GM19351 (cell line): ENCODE results near the gene ARHGEF11.

ENCODE experiments used
- ATAC-seq: cut with Tn5 transposase; IDR thresholded peaks from one replicate; pipeline ENCODE4 v1.9.1; 2021; ENCODE audit warnings: mild to moderate bottlenecking, moderate library complexity; ENCODE audit not compliant: unreplicated experiment

The ARHGEF11 gene

DNA sequence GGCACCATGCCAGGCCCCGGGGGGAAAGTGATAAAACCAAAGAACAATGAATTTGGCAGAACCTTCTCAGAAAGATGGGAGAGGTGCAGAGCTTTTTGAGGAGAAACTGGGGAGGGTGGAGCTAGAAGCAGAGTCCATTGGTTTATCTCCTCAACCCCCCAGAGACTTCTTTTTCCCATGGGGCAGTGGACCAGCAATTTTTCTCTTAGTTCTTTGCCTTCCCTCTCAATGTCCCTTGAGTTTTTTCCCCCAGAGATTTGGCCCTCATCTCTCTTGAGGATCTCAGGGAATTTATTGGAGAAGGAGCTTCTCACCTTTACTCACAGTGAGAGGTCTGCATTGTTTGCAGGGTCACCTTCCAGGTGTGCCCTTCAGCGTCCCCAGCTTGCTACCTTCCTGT lies 5.3 kb upstream of the ARHGEF11 start:
- ATAC-seq: no peak

- ATAC-seq: no peak
These were observed 1.5 kb upstream of the ARHGEF11 start for GRCh38 chr1:157047062-157047410.

DNA sequence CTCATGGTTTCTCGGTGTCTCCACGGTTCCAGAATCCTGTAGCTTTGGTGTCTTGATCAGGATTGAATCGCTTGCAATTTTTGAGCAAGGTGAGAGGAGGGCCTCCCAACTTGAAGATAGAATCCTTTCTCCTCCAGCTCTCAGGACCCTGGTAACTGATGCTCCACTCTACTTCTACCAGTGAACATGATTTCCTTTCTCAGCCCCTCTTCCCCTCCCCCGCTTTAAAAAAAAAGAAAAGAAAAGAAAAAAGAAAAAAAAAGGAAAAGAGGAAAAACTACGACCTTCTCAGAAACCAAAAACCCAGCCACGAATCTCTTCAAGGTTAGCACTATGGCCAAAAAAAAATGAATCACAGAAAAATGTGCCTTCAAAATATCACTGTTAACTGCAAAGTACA lies 1.2 kb downstream of the ARHGEF11 start:
- no peak for ATAC-seq

GRCh38 chr1:157043685-157044084 lies 1.9 kb downstream of the ARHGEF11 start:
- no peak for ATAC-seq

GRCh38 chr1:157042846-157043245 lies 2.7 kb downstream of the ARHGEF11 start:
- no peak for ATAC-seq

- ATAC-seq: no peak
These were observed 4.7 kb downstream of the ARHGEF11 start for GRCh38 chr1:157040802-157041201.

DNA sequence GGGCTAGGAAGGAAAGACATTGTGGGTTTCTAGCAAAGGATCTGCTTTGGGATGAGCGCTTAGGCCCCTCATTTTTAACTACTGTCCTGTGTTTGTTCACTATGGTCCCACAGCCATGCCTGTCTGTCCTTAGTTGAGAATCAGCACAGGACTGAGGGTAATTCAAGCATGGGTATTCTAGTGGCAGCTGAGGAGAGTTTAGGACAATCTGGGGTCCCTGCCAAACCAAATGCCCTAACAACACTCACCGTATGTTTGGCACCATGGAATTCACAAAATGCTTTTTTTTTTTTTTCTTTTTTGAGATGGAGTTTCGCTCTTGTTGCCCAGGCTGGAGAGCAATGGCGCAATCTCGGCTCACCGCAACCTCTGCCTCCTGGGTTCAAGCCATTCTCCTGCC lies 10.4 kb downstream of the ARHGEF11 start:
- no peak for ATAC-seq

- no peak for ATAC-seq
These were observed 11.3 kb downstream of the ARHGEF11 start for GRCh38 chr1:157034137-157034800.

GRCh38 chr1:157033357-157033876 lies 12.1 kb downstream of the ARHGEF11 start:
- no peak for ATAC-seq

- ATAC-seq: no peak
These were observed 13.2 kb downstream of the ARHGEF11 start for GRCh38 chr1:157032303-157032702.

DNA sequence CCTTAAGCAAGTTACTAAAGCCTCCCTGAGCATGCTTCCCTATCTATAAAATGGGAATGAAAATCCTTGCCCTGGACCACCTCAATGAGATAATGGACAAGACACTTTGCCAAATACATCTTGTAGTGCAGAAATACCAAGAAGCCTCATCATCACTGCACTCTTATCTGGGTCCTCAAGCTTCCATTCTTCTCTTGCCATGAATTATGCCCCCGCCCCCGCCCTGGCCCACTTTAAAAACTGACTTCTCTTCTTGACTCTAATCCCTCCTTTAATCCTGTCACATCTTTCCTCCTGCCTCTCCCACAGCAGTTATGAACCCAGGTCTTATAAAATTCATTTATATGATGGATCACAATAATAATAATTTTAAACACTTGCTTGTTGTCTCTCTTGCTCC lies 14.8 kb downstream of the ARHGEF11 start:
- ATAC-seq: no peak

DNA sequence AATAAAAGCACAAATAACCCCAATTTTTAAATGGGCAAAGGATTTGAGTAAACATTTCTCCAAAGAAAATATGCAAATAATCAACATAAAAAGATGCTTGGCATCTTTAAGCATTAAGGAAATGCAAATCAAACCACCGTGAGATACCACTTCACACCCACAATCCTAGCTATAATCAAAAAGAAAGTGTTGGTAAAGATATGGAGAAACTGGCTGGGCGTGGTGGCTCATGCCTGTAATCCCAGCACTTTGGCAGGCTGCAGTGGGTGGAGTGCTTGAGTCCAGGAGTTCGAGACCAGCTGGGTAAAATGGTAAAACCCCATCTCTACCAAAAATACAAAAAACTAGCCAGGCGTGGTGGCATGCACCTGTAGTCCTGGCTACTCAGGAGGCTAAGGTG lies 16.9 kb downstream of the ARHGEF11 start:
- no peak for ATAC-seq

DNA sequence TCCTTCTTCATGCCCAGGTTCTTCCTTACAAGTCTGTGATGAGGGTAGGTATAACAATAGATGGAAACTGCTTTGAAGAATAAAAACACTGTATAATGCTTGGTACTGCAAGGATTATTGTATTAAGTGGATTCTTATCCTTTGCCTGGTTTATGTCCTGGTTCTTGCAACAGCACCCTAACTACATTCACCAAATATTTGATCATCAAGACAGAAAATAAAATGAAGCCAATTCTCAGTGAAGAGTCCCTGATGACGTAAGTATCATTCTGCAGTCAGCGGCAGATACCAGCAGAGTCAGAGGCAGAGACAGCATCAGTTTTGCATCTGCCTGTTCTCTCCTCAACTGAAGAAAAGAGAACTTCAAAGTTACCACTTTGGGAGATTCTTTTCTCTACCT lies 19.7 kb downstream of the ARHGEF11 start:
- ATAC-seq: no peak

GRCh38 chr1:157025385-157025784 lies 20.2 kb downstream of the ARHGEF11 start:
- no peak for ATAC-seq

- ATAC-seq: no peak
These were observed 23.9 kb downstream of the ARHGEF11 start for GRCh38 chr1:157021688-157022087.

GRCh38 chr1:157019457-157019856 lies 26.1 kb downstream of the ARHGEF11 start:
- ATAC-seq: no peak

DNA sequence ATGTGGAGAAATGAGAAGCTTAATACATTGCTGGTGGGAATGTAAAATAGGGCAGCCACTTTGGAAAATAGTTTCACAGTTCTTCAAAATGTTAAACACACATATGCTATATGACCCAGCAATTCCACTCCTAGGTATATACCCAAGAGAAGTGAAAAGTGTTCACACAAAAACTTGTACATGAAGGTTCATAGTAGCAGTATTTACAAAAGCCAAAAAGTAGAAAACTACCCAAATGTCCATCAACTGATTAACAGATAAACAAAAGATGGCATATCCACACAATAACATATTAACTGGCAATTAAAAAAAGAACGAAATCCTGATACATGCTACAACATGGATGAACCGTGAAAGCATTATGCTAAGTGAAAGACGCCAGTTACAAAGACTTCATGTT lies 33.7 kb downstream of the ARHGEF11 start:
- ATAC-seq: no peak

- no peak for ATAC-seq
These were observed 37.0 kb downstream of the ARHGEF11 start for GRCh38 chr1:157008502-157008901.

GRCh38 chr1:157007306-157007705 lies 38.2 kb downstream of the ARHGEF11 start:
- no peak for ATAC-seq

GRCh38 chr1:157006676-157007075 lies 38.9 kb downstream of the ARHGEF11 start:
- no peak for ATAC-seq

DNA sequence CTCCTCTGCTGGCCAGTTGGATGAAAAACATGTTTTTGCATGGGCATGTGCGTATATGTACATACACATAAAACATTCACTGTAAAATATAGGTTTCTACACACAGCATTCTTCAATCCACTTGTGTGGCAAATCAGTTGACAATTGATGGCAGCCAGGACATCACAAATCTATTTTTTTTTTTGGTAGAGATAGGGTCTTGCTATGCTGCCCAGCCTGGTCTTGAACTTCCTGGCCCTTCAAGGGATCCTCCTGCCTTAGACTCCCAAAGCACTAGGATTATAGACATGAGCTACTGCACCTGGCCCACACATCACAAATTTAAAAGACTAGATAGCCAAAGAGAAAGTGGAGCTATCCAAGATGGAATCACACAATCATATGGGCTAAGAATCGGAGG lies 39.6 kb downstream of the ARHGEF11 start:
- ATAC-seq: no peak

DNA sequence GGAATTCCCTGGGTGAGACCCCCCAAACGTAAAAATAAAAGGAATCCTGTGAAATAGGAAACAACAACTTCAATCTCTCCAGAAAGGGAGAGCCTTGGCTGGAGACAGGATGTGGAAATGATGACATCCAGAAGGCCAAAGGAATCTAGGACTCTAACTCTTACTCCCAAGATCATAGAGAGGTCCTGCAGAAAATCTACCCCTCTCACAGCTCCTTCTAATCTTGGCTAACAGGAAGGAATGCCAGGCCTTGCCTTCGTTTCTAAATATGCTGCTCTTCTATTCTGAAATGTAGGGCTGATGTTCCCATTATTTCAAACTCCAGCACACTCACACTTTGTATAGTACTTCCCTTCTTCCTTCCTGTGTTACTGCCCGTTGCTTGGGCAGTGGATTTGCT lies 40.7 kb downstream of the ARHGEF11 start:
- no peak for ATAC-seq

DNA sequence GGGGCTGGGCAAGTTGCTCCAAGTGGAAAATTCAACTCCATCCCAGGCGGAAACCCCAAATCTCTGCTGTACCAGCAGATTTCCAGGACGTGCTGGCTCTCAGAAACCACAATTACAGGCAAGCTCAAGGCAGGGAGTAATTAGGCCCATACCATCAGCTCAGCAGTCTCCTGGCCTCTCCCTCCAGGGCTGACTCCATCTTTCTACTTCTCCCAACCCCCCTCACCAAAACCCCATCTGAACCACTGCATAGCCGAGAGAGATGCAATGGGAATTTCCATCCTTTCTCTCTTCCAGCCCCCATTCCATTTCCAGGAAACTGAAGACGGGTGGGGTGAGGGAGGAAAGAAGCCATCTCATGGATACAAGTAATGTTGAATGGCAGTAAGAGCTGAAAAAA lies 41.2 kb downstream of the ARHGEF11 start:
- no peak for ATAC-seq
